Spinal cord (tissue), 10 donors: ENCODE measurements around the gene OR6K2. TPM values are rescaled to one million over a fixed set of nuclear protein-coding genes. Genes with fewer than 3 reads are reported as not detected.

Experiments used
- DNase-seq, 6 donors: peaks; one replicate each; pipeline versions ENCODE4 v3.0.0 to v3.0.0-alpha.2; 2013 to 2015; ENCODE audit warnings: low spot score in 6 of 6, low read depth in 4 of 6
- H3K27ac ChIP-seq: one replicate; pipeline ENCODE4 v1.5.1; 2013; ENCODE audit warnings: low read depth, low read length, control low read depth
- H3K27me3 ChIP-seq: one replicate; pipeline ENCODE4 v1.6.1; 2013; ENCODE audit warnings: low read length; ENCODE audit not compliant: control insufficient read depth, insufficient read depth
- H3K36me3 ChIP-seq: one replicate; pipeline ENCODE4 v1.6.1; 2013; ENCODE audit warnings: low read length; ENCODE audit not compliant: control insufficient read depth, insufficient read depth
- H3K4me1 ChIP-seq: one replicate; pipeline ENCODE4 v1.6.1; 2013; ENCODE audit warnings: low read length; ENCODE audit not compliant: control insufficient read depth, insufficient read depth
- H3K4me3 ChIP-seq: one replicate; pipeline ENCODE4 v1.5.1; 2013; ENCODE audit warnings: low read depth, low read length, control low read depth
- H3K9me3 ChIP-seq: one replicate; pipeline ENCODE4 v1.6.1; 2013; ENCODE audit warnings: low read length; ENCODE audit not compliant: control insufficient read depth, insufficient read depth
- WGBS: methylation state at CpG from one replicate; pipeline ENCODE4 v1.1.5; 2013; ENCODE audit warnings: missing lambda C conversion rate; ENCODE audit not compliant: insufficient coverage; 5-methylcytosine and 5-hydroxymethylcytosine counted together
- polyA plus RNA-seq, 2 donors: library from polyadenylated mRNA; unstranded; fragments of 120-200 nt; gene quantifications; one replicate each; pipeline ENCODE4 v1.2.1, GENCODE V29; 2013; ENCODE audit not compliant: insufficient read length in 2 of 2
- total RNA-seq, 2 donors: library from RNA; depleted of rRNA in 1 of 2; stranded (reverse); fragments of 120-200 nt in 1 of 2; fragments of >200 nt in 1 of 2; gene quantifications; one replicate each; pipeline versions ENCODE4 v1.2.3 to v1.2.4, GENCODE V29; 2013 to 2014
- donor health status: healthy.

Gene OR6K2
- total and polyA plus RNA-seq, 4 donors: not detected

- Histone ChIP-seq H3K36me3 (no peaks in the 10 kb centered on the region), H3K9me3 (no peaks in the 10 kb centered on the region), H3K27me3 (no peaks in the 10 kb centered on the region), H3K4me1 (no peaks in the 10 kb centered on the region), H3K27ac (no peak overlapping the region), H3K4me3 (no peak overlapping the region)
- WGBS: 33% methylated on average over 1 of the region's 6 CpGs
- no peak for DNase-seq
These were observed 45.9 kb downstream of the OR6K2 start for GRCh38 chr1:158654571-158654970.

- Histone ChIP-seq H3K4me1 (no peaks in the 10 kb centered on the region), H3K27ac (no peak overlapping the region), H3K4me3 (no peak overlapping the region), H3K27me3 (no peaks in the 10 kb centered on the region), H3K36me3 (no peaks in the 10 kb centered on the region), H3K9me3 (no peaks in the 10 kb centered on the region)
- DNase-seq: no peak
These were observed 46.4 kb downstream of the OR6K2 start for GRCh38 chr1:158654086-158654485.

GRCh38 chr1:158652721-158653334 is 47.6 kb downstream of the OR6K2 start:
- no peaks in the 10 kb centered on the region for H3K4me1 ChIP-seq
- no peaks in the 10 kb centered on the region for H3K27me3 ChIP-seq
- WGBS: 85% methylated on average over 7 of the region's 7 CpGs
- no peaks in the 10 kb centered on the region for H3K9me3 ChIP-seq
- no peak overlapping the region for H3K27ac ChIP-seq
- H3K4me3 ChIP-seq: no peak overlapping the region
- no peaks in the 10 kb centered on the region for H3K36me3 ChIP-seq
- DNase-seq: no peak

Other genes starting within 250 kb of the OR6K2 start
- not detected for gene OR10K1, start 238.8 kb downstream of the OR6K2 start, total RNA-seq
- gene OR10K1, start 238.8 kb downstream of the OR6K2 start, polyA plus RNA-seq: not detected
- not detected for gene OR10R2, start 228.4 kb downstream of the OR6K2 start, total RNA-seq
- not detected for gene OR10R2, start 228.4 kb downstream of the OR6K2 start, polyA plus RNA-seq
- gene OR6Y1, start 146.2 kb downstream of the OR6K2 start, total RNA-seq: not detected
- gene OR6Y1, start 146.2 kb downstream of the OR6K2 start, polyA plus RNA-seq: not detected
- not detected for gene OR6P1, start 130.1 kb downstream of the OR6K2 start, total RNA-seq
- not detected for gene OR6P1, start 130.1 kb downstream of the OR6K2 start, polyA plus RNA-seq
- gene OR10X1, start 120.8 kb downstream of the OR6K2 start, total RNA-seq: not detected
- not detected for gene OR10X1, start 120.8 kb downstream of the OR6K2 start, polyA plus RNA-seq
- gene OR10Z1, start 95.4 kb downstream of the OR6K2 start, total RNA-seq: not detected
- gene OR10Z1, start 95.4 kb downstream of the OR6K2 start, polyA plus RNA-seq: under 1 TPM; 0.03 to 0.08 TPM
- 10 to 100 TPM in 1 of 2 donors, 1 to 10 TPM in 1; 4.7 to 15.4 TPM for gene SPTA1, start 13.9 kb downstream of the OR6K2 start, total RNA-seq
- under 1 TPM; 0.57 to 0.78 TPM for gene SPTA1, start 13.9 kb downstream of the OR6K2 start, polyA plus RNA-seq
- gene OR6K3, start 20.1 kb upstream of the OR6K2 start, total RNA-seq: not detected
- gene OR6K3, start 20.1 kb upstream of the OR6K2 start, polyA plus RNA-seq: not detected
- not detected for gene OR6K6, start 54.1 kb upstream of the OR6K2 start, total RNA-seq
- not detected for gene OR6K6, start 54.1 kb upstream of the OR6K2 start, polyA plus RNA-seq
- gene OR6N1, start 71.5 kb upstream of the OR6K2 start, total RNA-seq: not detected
- not detected for gene OR6N1, start 71.5 kb upstream of the OR6K2 start, polyA plus RNA-seq
- gene OR6N2, start 80.6 kb upstream of the OR6K2 start, total RNA-seq: not detected
- gene OR6N2, start 80.6 kb upstream of the OR6K2 start, polyA plus RNA-seq: not detected
- 10 to 100 TPM in 1 of 2 donors, 1 to 10 TPM in 1; 4.4 to 38.1 TPM for gene MNDA, start 130.7 kb upstream of the OR6K2 start, total RNA-seq
- gene MNDA, start 130.7 kb upstream of the OR6K2 start, polyA plus RNA-seq: 1 to 10 TPM; 3.3 to 5.0 TPM
- gene PYHIN1, start 230.9 kb upstream of the OR6K2 start, total RNA-seq: under 1 TPM in 1 of 2 donors, not detected in 1; 0.30 TPM
- gene PYHIN1, start 230.9 kb upstream of the OR6K2 start, polyA plus RNA-seq: not detected